LoVo (cell line): ENCODE results near the gene CMTM5.

Source experiments
- DNase-seq: peaks from one replicate; pipeline ENCODE4 v3.0.0-alpha.2; 2016; ENCODE audit warnings: low spot score

The CMTM5 gene

DNA sequence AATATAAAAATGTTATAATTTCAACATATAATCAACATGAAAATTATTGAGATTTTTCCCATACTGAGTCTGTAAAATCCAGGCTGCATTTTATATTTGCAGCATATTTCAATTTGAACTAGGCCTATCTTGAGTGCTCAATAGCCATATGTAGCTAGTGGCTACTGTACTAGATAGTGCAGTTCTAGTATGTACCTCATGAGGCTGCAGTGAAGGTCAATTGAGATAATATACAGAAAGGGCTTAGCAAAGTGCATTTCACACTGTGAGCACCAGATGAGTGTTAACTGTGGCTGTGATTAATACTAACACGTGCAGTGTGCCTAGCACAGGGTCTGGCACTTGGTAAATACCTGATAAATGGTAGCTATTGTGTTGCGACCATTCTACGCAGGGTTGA, 18.8 kb upstream of the CMTM5 start:
- DNase-seq = no peak

DNA sequence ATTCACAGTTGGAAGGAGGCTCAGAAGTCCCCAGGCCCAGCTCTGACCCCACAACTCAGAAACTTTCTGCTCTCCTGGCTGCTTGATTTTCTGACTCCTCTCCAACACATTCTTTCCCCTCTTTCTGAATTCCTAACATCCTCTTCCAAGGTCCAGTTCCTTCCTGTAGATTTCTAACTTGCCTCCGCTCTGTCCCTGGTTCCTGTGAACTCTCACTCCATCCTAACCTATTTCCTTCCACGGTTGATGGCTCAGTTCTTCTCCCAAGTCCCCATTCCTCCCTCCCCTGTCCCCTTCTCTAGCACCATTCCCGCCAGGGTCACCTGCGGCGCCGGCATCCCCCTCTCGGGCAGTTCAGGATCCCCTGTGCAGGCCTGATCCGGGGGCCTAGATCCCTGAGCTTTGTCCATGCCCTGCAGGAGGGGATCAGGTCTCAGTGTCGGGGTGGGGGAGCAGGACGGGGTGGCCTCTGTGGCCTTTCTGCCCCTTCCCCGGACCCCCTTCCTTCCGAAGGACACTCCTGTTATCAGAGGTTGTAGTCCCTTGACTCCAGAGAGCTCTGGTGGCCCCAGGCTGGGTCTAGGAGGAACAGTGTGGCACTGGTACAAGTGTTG, 18.2 kb upstream of the CMTM5 start:
- no peak for DNase-seq

DNA sequence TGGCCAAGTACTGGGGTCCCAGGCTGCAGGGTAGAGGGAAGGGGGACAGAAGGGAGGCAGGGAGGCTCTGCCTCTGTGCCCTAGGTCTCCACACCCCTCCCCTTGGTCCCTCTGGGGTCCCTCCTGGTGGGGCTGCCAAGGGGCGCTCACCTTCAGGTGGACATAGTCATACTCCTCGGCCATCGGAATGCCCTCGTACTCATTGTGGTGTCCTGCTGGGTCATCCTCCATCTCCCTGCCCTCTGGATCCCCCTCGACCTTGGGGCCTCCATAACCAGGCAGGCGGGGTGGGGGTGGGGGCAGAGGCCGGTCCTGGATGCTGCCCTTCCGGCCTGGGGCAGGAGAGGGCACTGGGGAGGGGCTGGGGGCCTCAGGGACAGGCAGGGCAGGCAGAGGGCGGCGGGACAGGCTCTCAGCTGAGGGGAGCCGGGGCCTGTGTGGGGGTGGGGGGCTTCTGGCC, 17.6 kb upstream of the CMTM5 start:
- DNase-seq = no peak

DNA sequence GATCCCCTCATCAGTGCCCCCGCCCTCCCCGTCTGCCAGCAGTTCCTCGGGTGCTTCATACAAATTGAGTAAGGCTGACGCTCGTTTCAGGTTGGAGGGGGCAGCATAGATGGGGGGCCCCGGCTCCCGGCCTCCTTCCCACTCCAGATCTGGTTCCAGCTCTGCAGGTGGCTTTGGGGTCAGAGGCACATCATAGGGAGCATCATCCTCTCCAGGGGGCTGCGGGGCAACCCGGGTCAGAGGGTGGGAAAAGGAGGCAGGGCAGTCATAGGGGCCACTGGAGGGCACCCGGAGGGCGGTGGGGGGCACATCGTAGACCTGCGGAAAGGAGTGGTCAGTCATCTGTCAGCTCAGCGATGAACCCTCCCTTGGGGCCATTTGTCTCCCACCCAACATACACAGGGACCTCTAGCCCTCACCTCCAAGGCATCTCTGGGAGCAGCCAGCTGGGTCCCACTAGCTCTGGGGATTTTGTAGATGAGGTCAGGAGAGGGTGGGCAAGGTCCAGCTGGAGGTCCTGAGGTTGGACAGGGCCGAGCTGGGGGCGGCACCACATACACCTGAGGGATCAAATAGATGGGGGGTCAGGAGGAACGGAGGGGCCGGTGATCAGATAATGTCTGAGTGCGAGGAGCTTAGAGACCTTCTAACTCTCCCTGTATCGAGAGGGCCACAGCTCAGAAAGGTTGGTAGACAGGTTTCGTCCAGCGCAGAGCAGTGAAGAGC, 17.0 kb upstream of the CMTM5 start:
- DNase-seq = no peak

DNA sequence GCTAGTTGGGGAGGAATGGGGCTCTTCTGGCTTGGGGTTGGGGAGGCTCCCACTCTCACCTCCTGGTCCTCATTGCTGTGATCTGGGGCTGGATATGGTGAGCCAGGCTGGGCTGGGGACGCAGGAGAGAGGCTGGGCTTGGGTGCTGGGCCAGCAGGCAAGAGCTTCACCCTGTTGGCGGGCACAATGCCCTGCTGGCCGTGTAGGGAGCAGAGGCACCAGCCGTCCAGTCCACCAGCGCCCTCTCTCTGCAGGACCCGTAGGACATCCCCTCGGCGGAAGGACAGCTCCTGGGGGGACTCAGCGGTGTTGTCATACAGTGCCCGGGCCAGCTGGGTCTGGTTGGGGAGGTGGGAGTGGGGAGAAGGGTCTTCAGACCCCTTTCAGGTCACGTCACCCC, 16.4 kb upstream of the CMTM5 start:
- DNase-seq = no peak

DNA sequence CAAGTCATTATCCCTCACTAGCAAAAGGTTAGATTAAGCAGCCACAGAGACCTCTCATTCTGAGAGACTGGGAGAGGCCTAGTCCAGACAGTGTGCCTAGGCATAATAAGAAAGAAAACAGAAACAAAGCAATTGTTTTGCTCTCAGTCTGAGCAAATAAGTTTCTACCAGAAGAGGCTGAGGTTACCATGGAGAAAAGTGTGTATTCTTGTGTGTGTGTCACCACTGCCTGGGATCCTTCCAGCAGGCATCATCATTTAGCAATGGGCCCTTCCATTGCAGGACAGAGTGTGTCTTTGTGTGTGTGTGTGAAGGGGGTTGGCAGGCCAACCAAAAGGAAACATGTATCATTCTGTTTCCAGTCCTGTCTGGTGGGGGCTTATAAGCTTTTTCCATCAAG, 15.5 kb upstream of the CMTM5 start:
- DNase-seq = no peak

DNA sequence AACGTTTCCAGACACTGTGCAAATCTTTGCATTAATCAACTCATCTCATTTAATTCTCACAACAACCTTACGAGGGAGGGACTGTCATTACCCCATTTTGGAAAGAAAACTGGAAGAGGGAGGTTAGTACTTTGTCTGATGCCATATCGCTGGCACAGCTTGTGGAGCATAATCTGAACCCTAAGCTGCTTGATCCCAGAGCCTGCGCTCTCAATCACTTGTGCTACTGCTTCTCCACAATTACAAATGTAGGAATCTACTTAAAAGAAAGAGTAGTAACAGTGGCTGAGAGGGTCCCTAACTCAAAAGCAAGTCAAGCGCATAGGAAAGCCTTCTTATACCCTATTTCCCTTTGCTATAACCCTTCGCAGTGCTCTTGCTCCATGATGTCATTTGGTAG, 15.1 kb upstream of the CMTM5 start:
- DNase-seq = no peak

DNA sequence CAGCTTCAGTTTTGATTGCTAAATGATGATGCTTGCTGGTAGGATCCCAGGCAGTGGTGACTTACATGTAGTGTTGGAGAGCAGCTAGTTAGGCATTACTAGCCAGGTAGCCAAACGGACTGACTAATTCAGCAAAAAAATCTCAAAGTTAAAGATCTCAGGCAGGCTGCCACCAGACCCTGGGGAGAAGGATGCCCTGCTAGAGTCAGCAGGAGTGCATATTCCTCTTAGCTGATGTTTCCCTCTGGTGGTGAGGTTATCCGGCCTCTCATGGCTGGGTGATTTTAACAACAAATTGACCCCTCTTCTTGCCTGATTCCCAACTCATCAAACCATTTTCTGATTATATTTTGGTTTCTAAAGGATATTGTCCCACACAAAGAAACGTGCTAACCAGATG, 14.6 kb upstream of the CMTM5 start:
- no peak for DNase-seq

DNA sequence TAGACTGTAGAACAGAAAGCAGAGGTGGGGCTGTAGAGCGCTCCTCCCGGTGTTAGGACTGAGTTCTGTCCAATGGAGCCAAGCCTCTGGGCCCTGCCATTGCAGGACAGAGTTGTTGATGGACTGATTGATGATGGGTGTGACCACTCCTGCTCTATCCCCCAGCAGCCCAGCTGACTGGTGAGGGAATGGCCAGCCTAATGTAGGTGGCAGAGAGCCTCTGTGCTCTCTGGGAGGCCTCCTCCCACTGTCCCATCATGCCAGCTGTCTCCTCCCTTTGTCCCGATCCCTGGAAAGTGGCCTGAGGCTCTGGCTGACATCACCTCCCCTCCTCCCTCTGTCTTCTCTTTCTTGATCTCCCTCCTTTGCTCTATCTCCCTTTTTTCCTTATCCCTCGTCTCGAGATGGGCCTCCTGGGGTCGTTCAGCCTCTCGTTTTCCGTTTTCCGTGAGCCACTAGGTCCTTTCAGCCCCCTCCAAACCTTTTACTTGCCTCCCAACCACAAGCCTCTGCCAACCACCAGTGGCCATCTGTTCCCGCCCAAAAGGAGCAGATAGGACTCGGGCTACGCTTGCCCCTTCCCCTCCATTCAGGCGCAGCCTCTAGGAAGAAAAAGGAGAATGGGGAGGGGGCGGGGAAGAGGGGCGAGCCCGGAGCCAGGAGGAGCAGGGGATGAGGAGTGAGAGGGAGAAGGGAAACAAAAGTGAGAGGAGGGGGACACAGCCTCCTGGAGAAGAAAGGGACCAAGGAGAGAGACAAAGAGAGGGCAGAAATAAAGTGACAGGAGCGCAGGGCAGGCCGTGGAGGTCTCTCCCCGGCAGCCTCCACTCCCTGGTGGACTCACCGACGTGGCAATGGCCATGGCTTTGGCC, 12.4 kb upstream of the CMTM5 start:
- no peak for DNase-seq

DNA sequence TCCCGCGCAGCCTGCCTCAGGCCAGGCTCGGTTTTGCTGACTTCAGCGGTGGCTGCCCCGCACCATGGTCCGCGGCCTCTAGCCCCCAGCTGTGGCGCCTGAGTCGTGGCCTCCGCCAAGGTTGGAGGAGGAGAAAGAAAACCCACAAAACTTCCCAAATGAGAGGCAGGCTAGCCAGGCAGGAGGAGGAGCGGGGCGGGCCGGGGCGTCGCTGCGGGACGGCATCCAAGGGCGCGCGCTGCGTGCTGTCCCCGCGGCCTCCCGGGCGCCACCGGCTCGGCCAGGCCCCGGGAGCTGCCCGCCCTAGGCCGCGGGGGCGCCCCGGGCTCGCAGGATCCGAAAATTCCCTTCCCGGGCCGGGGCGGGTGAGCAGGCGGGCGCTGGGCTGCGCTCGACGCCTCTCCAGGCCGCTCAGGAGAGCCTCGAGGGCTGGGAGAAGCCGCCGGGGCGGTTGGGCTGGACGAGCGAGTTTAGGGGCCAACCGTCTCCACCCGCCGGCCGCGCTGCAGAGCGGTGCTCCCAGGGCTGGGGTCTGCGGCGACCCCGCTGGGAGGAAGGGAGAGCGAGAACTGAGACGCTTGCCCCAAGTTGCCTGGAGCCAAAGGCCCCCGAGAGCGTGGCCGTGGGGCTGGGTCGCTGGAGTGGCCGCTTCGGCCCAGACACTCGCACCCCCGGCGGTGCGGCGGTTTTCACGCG, 11.7 kb upstream of the CMTM5 start, which contains the start of gene EFS:
Gene EFS, minus strand, starts transcription at position 137 of the 696 bp plus-strand sequence. CDS start 147 bp downstream, outside the sequence.
- DNase-seq = no peak

DNA sequence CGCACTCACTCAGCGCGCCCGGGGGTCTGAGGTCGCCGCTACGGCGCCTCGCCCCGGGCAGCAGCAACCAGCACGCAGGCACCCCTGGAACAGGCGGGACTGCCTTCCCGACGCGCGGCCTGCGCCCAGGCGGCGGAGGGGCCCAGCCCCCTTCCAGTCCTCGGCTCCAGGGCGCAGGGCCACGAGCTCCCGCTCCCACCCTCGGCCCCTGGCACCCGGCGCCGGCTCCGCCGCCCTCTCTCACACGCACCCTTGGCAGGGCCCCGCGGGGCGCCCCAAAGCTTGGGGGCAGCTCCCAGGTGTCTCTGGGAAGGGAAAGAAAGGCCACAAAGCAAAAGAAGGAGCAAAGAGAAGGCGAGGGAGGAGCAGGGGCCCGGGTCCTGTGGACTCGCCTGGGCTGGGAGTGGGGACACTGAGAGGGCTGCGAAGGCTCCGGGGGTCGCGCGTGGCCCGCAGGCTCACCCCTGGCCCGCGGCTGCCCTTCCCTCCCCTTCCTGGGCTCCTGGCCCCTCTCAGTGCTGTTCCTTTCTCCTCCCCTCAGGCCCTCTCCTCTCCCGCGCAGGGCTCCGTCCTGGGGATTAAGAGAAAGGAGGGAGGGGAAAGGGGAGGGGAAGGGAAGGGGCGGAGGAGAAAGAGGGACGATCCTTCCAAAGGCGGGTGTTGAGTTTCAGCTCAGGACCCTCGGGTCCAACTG, 11.0 kb upstream of the CMTM5 start:
- DNase-seq = no peak

DNA sequence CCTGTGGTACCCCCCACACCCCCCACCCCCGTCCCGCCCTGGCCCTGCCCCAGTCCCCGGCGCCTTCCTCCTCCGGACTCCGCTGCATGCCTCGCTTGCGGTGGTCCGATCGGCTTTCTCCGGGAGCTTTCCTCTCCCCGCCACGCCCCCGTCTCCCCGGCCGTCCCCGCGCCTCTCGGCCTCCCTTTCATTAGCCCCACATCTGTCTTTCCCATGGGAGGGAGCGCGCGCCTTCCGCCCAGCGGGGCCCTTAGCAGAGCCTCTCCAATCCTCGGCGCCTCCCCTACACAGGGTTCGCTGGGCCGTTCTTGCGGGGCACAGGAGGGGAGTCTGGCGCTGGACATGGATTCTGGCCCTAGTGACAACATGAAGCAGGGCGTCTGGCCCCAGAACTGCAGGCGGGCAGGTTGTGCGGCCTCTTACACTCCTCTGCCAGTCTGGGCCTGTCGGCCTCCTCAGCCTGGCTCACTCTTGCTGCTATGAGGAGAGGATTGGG, 10.4 kb upstream of the CMTM5 start:
- DNase-seq = no peak

DNA sequence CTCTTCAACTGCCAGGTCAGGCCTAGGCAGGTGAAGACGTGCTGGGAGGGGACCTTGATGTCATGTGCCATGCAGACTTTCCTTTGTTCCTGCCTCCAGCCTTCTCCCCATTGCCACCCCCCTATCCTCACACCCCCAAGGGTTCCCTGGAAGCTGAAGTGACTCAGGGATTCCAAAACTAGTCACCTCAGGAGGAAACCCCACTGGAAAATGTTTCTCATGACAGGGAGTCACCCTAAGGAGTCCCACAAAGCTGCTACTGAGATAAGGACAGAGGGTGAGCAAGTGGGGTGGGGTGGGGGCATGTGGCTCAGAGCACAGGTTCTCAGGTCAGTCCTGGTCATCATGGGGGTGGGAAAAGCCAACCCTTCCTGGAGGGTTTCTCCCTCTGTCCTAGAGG, 6.6 kb upstream of the CMTM5 start:
- DNase-seq = no peak

DNA sequence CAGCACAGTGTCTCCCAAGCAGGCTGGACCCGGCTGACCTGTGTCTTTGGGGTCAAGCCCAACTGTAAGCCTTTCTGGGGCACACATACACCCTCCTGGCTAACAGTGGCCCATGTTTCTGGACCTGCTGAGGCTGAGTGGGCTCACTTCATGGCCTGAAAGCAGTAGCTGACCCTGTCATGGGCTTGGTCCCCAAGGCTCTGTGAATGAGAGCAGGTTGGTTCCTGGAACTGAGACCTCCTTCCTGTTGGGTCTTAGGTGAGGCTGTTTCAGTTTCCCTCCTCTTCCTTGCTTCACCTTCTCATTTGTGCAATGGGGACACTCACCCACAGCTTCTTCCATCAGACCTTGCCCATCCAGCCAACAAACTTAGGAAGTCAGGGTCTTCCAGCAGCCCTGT, 5.0 kb upstream of the CMTM5 start:
- no peak for DNase-seq

DNA sequence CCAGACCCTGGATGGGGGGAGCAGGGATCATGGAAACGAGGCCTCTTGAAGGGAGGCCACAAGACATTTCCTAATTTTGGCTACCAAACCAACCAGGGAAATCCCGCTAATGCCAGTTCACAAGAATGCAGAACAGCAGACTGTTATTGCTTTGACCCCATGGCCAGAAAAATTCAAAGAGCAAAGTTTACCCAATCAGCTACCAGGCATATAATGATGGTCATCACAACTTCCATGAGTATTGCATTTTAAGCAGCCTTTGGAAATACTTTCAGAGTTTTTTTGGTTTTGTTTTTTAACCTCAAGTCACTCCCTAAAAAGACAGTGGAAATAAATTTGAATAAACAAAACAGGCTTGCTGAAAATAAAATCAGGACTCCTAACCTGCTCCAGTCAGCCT, 4.3 kb upstream of the CMTM5 start, which contains the start of gene IL25:
Gene IL25, plus strand, starts transcription at position 301 of the 400 bp plus-strand sequence.
- DNase-seq = no peak

DNA sequence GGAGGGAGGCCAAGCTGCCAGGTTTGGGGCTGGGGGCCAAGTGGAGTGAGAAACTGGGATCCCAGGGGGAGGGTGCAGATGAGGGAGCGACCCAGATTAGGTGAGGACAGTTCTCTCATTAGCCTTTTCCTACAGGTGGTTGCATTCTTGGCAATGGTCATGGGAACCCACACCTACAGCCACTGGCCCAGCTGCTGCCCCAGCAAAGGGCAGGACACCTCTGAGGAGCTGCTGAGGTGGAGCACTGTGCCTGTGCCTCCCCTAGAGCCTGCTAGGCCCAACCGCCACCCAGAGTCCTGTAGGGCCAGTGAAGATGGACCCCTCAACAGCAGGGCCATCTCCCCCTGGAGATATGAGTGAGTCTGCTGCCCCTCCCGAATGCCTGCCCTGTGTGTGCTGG, 3.8 kb upstream of the CMTM5 start:
- DNase-seq = no peak

DNA sequence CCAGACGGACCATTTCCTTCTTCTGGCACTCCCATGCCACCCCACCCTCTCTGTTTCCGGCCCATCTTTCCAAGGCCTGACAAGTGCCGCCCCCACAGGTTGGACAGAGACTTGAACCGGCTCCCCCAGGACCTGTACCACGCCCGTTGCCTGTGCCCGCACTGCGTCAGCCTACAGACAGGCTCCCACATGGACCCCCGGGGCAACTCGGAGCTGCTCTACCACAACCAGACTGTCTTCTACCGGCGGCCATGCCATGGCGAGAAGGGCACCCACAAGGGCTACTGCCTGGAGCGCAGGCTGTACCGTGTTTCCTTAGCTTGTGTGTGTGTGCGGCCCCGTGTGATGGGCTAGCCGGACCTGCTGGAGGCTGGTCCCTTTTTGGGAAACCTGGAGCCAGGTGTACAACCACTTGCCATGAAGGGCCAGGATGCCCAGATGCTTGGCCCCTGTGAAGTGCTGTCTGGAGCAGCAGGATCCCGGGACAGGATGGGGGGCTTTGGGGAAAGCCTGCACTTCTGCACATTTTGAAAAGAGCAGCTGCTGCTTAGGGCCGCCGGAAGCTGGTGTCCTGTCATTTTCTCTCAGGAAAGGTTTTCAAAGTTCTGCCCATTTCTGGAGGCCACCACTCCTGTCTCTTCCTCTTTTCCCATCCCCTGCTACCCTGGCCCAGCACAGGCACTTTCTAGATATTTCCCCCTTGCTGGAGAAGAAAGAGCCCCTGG, 1.2 kb upstream of the CMTM5 start:
- DNase-seq = no peak

DNA sequence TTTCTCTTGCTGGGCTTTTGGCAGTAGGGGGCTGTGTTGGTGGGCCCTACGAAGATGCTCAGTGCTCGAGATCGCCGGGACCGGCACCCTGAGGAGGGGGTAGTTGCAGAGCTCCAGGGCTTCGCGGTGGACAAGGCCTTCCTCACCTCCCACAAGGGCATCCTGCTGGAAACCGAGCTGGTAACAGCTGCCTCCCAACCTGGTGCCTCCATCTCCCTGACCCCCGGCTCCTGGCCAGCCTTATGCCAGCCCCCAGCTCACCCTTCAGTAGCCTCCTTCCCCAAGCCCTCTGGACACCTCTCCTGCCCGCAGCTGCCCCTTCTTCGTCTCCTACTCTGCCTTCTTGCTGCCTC, 328 bp downstream of the CMTM5 start:
- DNase-seq = no peak

DNA sequence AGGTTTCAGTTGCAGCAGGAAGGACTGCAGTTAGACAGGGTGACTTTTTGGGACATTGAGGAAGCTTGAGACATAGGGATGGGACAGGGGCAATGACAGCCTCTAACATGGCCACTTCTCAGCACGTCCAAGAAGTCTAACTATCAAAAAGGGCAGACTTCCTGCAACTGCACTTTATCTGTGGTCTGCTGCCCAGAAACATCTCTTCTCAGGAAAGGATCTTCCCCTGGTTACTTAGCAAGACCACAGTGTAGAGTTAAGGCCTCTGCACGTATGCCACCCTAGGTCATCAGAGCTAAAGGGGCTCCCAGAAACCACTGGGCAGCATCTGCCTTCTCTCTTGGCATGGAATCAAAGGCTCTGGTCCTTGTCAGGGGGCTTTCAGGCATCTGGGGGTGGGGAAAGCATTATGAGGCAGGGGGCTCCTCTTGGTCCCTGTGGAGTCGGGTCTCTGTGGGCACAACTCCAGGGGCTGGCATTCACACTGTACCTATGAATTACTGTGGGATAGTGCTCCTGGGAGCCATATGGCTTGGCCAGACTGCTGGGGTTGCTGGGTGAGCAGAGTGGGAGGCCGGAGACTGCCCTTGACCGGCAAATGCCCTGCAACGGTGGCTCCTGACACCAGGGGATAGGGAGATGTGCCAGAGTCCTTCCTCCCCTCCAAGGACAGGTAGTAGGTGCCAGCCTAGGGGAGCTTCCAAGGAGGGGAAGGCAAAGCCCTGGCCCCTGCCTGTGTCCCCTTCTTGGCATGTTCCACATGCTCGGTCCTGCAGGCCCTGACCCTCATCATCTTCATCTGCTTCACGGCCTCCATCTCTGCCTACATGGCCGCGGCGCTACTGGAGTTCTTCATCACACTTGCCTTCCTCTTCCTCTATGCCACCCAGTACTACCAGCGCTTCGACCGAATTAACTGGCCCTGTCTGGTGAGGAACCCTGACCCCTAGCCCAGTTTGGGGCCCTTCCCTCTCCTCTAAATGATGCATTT, 1.0 kb downstream of the CMTM5 start:
- no peak for DNase-seq
